Peyer's patch (tissue), 4 donors: ENCODE measurements around the gene CDC73.

ENCODE experiments used
- POLR2A ChIP-seq, 2 donors: fragments of 450-650 bp; IDR thresholded peaks; one replicate each; pipeline ENCODE4 v1.5.1; 2017; ENCODE audit warnings: antibody characterized with exemption in 2 of 2, mild to moderate bottlenecking in 2 of 2, moderate library complexity in 2 of 2
- TF ChIP-seq, protein P1 (sequence below), 6 experiments: fragments of 450-650 bp in 4 of 6; fragments of 200-600 bp in 2 of 6; sonication (generic) in 1 of 6; IDR thresholded peaks; one replicate each; pipeline ENCODE4 v1.5.1; 2017 to 2019; ENCODE audit warnings: antibody characterized with exemption in 6 of 6, mild to moderate bottlenecking in 3 of 6, moderate library complexity in 1 of 6

DNA sequence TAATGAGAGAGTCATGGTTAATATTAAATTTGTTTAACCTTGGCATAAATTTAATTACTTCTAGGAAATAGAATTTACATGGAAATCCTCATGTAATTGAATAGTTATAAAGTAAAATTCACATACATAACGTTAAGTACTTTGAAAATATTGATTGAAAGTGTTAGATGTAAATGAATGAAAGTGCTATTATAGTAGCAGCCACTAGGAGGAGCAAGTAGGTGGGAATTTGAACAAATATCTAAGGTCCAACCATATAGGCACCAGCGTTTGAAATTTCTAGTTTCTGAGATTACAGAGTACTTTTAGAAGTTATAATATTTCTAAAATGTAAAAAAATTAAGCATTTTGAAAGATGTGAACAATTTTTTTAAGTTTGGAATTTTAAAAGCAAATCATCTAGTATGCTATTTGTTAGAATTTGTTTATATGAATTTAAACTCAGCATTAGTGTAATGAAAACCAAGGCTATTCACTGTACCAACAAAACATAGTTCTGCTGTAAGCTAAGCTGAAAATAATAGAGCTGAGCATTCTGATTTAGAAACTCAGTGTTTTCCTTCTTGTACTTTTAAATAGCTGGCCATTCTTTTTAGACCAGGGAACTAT, 61.3 kb downstream of the CDC73 start:
- TF ChIP-seq, protein P1, sequence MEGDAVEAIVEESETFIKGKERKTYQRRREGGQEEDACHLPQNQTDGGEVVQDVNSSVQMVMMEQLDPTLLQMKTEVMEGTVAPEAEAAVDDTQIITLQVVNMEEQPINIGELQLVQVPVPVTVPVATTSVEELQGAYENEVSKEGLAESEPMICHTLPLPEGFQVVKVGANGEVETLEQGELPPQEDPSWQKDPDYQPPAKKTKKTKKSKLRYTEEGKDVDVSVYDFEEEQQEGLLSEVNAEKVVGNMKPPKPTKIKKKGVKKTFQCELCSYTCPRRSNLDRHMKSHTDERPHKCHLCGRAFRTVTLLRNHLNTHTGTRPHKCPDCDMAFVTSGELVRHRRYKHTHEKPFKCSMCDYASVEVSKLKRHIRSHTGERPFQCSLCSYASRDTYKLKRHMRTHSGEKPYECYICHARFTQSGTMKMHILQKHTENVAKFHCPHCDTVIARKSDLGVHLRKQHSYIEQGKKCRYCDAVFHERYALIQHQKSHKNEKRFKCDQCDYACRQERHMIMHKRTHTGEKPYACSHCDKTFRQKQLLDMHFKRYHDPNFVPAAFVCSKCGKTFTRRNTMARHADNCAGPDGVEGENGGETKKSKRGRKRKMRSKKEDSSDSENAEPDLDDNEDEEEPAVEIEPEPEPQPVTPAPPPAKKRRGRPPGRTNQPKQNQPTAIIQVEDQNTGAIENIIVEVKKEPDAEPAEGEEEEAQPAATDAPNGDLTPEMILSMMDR (IDR thresholded peaks at IDR 0.05), result peak; percentile 51 to 88 (median 82)
- no peak for TF ChIP-seq POLR2A (IDR thresholded peaks at IDR 0.05)
